Fibroblast of pulmonary artery (primary cell): Measurements from ENCODE around the gene GATC.
"Not testable (repeated sequence)": the region's sequence is repeated elsewhere in the genome, so short reads cannot be mapped to it uniquely, and the experiment has no call there.

Experiments used
- DNase-seq: peaks from one replicate; pipeline ENCODE4 v3.0.0-alpha.2; 2010; ENCODE audit warnings: low read depth
- H3K4me3 ChIP-seq: replicated peaks from 2 replicates; pipeline ENCODE4 v1.5.1; 2011; ENCODE audit warnings: low read depth, mild to moderate bottlenecking, control low read depth, low read length, moderate library complexity
- TF ChIP-seq, protein P1 (sequence below): IDR thresholded peaks from 2 replicates; pipeline ENCODE4 v1.5.1; 2011; ENCODE audit warnings: mild to moderate bottlenecking, control low read depth, low read length, inconsistent platforms; ENCODE audit errors: missing control alignments

The GATC gene

DNA sequence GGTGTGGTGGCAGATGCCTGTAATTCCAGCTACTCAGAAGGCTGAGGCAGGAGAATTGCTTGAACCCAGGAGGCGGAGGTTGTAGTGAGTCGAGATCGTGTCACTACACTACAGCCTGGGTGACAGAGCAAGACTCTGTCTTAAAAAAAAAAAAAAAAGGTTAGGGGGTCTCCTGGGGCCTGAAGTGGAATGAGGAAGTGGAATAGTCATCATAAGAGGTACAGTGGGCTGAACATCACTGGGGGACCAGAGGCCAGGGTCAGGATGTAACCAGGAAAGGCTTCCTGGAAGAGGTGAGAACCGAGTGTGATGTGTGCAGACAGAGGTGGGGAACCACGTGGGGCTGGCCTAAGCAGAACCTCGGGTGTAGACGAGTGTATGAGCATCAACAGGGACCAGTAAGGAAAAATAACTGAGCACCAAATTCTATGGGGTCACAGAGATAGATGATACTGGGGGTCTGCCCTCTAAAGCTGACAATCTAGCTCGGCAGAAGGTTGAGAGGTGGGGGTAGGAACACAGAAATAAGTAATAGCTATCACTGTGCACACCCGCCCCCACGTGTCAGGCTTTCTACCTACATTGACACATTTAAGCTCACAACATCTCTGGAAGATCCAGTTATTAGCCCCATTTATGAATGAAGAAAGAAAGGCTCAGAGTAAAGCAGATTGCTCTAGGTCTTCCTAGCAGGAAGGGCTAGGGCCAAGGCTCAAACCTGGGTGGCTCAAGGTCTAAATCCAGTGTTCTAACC is 13.3 kb upstream of the GATC start:
- no peak for DNase-seq
- H3K4me3 ChIP-seq, result no peak overlapping the region
- TF ChIP-seq, protein P1, sequence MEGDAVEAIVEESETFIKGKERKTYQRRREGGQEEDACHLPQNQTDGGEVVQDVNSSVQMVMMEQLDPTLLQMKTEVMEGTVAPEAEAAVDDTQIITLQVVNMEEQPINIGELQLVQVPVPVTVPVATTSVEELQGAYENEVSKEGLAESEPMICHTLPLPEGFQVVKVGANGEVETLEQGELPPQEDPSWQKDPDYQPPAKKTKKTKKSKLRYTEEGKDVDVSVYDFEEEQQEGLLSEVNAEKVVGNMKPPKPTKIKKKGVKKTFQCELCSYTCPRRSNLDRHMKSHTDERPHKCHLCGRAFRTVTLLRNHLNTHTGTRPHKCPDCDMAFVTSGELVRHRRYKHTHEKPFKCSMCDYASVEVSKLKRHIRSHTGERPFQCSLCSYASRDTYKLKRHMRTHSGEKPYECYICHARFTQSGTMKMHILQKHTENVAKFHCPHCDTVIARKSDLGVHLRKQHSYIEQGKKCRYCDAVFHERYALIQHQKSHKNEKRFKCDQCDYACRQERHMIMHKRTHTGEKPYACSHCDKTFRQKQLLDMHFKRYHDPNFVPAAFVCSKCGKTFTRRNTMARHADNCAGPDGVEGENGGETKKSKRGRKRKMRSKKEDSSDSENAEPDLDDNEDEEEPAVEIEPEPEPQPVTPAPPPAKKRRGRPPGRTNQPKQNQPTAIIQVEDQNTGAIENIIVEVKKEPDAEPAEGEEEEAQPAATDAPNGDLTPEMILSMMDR, result no peak

DNA sequence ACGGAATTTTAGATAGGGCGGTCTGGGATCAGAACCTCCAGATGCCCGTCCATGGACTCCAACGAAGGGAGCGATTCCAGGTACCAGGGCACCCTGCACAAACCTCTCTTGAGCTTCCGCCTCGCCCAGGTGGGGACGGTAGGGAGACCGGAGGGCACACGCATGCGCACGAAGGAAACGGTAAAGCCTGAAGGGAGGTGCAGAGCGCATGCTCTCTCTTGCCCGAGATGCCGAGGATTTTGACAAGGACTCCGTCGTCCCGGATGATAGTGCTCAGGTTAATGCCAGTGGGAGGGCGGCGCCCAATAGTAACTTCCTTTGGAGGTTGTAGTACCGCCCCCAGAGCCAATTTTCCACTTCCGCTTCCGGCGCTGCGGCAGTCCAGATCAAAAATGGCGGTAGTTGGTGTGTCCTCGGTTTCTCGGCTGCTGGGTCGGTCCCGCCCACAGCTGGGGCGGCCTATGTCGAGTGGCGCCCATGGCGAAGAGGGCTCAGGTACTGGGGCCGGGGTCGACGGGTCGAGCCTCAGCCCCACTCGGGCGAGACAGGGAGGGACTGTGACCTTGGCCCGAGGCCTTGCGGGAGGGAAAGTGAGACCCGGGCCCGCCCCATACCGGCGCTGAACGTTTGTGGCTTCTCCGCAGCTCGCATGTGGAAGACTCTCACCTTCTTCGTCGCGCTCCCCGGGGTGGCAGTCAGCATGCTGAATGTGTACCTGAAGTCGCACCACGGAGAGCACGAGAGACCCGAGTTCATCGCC is 8.3 kb upstream of the GATC start, which contains the start of gene COX6A1:
COX6A1 (plus strand) TSS at position 379 of the 760 bp plus-strand sequence; CDS start at position 393, 14 bp downstream.
- TF ChIP-seq, protein P1, result no peak
- H3K4me3 ChIP-seq, result peak within 1 kb of the TSS; percentile 86
- DNase-seq, result peak; percentile 98

DNA sequence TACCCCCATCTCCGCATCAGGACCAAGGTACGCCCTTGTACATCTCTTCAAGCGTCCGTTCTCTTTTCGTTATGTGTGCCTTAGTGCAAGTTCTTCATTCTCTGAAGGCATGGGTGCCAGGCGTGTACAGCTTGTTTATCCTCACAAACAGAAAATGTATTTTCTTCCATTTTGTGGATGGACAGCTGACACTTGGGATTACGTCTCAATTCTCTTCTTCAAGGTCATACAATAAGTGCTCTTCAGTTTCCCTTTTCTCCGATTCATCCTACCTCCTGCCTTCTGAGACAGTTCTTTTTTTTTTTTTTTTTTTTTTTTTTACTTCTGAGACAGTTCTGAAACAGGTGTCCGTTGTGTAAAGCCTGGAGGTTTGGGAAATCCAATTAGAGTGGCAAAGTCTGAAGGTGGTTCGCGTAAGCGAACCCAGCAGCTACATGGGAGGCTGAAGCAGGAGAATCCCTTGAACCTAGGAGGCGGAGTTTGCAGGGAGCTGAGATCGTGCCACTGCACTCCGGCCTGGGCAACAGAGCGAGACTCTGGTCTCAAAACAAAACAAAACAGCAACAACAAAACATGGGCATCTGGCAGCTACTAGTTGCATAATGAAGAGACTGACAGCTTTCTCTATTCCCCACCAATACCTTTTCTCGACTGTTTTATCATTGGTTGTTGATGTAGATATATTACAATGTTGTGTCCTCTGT is 7.6 kb upstream of the GATC start:
- H3K4me3 ChIP-seq, result peak overlapping the region; percentile 86
- TF ChIP-seq, protein P1, result no peak
- no peak for DNase-seq

DNA sequence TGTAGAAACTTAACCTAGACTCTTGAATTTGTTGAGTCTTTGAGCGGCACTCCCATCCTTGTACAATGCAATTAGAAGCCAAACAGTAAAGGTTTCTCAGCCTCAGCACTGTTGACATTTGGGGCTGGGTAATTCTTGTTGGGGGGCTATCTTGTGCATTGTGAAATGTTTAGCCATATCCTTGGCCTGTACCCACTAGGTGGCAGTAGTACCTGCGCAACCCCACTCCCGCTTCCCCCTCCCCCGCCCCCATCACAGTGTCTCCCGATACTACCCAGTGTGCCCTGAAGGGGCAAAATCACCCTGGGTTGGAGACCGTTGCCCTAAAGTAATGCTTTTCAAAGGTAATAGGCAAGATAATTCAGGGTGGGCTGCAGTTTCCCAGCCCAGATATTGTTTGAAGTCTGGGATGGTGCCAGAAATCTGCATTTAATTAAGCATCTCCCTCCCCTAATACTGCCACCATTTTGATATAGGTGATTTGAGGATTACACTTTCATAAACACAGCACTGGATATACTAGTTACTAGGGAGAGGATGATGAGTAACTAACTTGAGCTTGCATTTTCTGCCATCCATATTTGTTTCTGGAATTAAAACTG is 6.5 kb upstream of the GATC start:
- TF ChIP-seq, protein P1, result peak; percentile 56
- H3K4me3 ChIP-seq, result no peak overlapping the region
- DNase-seq, result peak; percentile 65

DNA sequence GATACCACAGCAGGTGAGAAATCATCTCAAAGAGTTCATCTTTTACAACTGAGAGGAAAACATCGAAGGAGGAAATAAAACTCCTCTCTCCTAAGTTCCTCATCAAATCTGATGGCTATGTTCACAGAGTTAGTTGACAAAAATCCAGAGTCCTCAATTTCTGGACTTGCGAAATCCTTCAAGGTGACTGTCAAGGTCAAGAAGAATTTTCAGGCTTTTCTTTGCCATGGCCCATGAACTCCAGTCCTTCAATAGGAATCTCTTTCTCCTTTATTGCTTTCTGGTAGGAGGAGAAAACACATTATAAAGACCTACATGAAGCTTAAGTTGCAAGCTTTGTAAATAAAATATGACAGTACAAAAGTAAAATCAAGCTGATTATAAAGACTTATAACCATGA is 1.6 kb upstream of the GATC start:
- H3K4me3 ChIP-seq, result no peak overlapping the region
- no peak for DNase-seq
- TF ChIP-seq, protein P1, result no peak

DNA sequence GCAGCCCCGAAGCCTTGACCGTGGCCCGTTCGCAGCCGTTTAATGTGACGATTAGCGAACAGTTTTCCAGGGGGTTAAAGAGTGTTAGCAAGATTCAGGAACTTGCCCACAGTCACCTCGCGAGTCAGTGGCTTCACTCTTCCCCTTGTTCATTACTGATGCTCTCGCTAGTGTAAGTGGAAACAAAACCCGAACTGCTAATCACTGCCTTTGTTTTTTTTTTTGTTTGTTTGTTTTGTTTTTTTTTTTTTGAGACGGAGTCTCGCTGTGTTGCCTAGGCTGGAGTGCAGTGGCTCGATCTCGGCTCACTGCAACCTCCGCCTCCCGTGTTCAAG is 567 bp downstream of the GATC start:
- peak overlapping the region; percentile 85 for H3K4me3 ChIP-seq
- DNase-seq, result not testable (repeated sequence)

DNA sequence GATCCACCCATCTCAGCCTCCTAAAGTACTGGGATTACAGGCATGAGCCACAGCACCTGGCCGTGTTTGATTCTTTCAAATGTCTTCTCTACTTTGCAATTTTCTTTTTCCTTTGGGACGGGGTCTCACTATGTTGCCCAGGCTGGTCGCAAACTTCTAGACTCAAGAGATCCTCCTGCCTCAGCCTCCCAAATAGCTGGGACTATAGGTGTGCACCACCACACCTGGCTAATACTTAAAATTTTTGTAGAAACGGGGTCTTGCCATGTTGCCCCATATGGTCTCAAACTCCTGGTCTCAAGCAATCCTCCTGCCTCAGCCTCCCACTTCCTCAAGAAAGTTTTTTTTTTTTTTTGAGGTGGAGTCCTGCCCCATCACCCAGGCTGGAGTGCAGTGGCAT is 1.7 kb downstream of the GATC start:
- TF ChIP-seq, protein P1, result no peak
- DNase-seq, result no peak
- H3K4me3 ChIP-seq, result no peak overlapping the region

DNA sequence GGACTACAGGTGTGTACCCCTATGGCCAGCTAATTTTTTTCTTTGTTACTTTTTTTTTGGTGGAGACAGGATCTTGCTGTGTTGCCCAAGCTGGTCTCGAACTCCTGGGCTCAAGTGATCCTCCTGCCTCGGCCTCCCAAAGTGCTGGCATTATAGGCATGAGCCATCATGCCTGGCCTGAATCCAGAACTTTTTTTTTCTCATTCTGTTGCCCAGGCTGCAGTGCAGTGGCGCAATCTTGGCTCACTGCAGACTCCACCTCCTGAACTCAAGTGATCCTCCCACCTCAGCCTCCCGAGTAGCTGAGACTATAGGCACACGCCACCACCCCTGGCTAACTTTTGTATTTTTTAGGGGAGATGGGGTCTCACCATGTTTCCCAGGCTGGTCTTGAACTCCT is 6.3 kb downstream of the GATC start:
- DNase-seq, result peak; percentile 43
- H3K4me3 ChIP-seq, result not testable (repeated sequence)
